Measurements from ENCODE around the gene CLCF1. TPM values are rescaled to one million over a fixed set of nuclear protein-coding genes. Genes with fewer than 3 reads are reported as not detected.

The CLCF1 gene
- total and polyA plus RNA-seq, 2 donors, result 0.19 to 2.0 TPM

DNA sequence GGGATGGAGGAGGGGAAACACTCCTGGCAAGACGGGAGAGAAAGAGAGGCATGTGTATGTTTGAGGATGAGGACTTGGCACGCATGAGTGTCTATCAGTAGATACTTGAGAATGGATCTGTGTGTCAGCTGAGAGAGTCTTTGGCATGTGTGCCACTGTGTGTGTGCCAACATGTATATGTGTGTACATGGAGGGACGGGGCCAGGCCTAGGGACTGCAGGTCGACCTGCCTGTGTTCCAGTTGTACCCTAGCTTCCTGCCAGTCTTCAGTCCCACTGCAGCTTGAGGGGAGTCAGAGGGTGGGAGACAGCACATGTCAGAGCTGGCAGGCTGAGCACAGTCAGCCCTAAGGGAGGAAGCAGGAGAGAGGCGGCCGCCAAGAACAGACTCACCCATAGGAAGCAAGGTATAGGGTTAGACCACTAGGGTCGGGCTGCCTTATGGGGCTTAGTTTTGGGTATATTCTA is 5.6 kb downstream of the CLCF1 start:
- Histone ChIP-seq H3K4me1 (ENCODE audit: control insufficient read depth in 2 of 2, insufficient read depth in 2 of 2, low read length in 2 of 2) (peaks cover 0 to 52% of the 10 kb centered on the region in 2 donors), H3K4me3 (ENCODE audit: low read length in 2 of 2) (no peak overlapping the region), H3K9me3 (ENCODE audit: control insufficient read depth in 2 of 2, insufficient read depth in 1 of 2, low read length in 1 of 2) (peaks cover 0 to 8% of the 10 kb centered on the region in 2 donors), H3K27ac (ENCODE audit: low read depth in 1 of 2, low read length in 1 of 2) (no peak overlapping the region), H3K27me3 (ENCODE audit: control insufficient read depth in 2 of 2, insufficient read depth in 1 of 2, low read length in 1 of 2) (peaks cover 16 to 64% of the 10 kb centered on the region in 2 donors), H3K36me3 (ENCODE audit: control insufficient read depth in 2 of 2, insufficient read depth in 2 of 2, low read length in 1 of 2) (no peaks in the 10 kb centered on the region)
- DNase-seq (ENCODE audit: low read depth in 6 of 9, low spot score in 9 of 9), result no peak
- WGBS, result 52% methylated on average over 7 of the region's 7 CpGs

DNA sequence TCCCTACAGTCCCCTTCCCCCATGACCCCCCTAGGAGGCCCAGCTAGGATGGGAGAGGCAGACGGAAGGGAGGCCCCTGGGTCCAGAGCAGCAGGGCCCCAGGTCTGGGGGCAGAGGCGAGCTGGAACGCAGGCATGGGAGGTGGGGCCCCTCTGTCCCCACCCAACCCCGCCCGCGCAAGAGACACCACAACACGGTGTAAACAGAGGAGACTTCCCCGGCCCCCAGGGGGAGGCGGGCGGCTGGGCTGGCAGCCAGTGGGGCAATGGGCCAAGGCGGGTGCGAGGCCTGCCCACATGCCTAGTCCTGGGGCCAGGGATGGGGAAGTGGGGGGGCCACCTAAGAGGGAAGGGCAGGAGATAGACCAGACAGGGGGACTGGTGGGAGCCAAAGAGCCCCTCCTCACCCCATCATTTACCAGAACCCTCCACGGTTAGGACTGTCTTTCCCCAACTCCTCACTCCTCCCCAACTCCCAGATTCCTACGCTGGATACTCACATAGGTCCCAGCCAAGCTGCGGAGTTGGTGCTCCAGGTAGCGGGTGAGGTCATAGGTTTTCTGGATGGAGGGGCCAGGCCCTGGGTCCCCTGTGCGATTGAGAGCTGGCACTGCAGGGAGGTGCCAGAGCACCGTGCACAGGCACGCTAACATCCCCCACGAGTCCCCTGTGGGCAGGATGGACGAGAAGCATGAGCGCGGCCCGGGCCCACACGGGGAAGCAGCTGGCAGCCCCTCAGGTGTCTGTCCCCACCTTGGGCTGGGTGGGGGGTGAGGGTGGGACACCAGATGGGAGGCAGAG is 6.2 kb downstream of the CLCF1 start:
- WGBS, result 62% methylated on average over 25 of the region's 25 CpGs
- Histone ChIP-seq H3K36me3 (ENCODE audit: control insufficient read depth in 2 of 2, insufficient read depth in 2 of 2, low read length in 1 of 2) (no peaks in the 10 kb centered on the region), H3K9me3 (ENCODE audit: control insufficient read depth in 2 of 2, insufficient read depth in 1 of 2, low read length in 1 of 2) (peaks cover 0 to 8% of the 10 kb centered on the region in 2 donors), H3K27ac (ENCODE audit: low read depth in 1 of 2, low read length in 1 of 2) (no peak overlapping the region), H3K4me1 (ENCODE audit: control insufficient read depth in 2 of 2, insufficient read depth in 2 of 2, low read length in 2 of 2) (peaks cover 0 to 48% of the 10 kb centered on the region in 2 donors), H3K4me3 (ENCODE audit: low read length in 2 of 2) (no peak overlapping the region), H3K27me3 (ENCODE audit: control insufficient read depth in 2 of 2, insufficient read depth in 1 of 2, low read length in 1 of 2) (peaks cover 10 to 57% of the 10 kb centered on the region in 2 donors)
- DNase-seq (ENCODE audit: low read depth in 6 of 9, low spot score in 9 of 9), result no peak

DNA sequence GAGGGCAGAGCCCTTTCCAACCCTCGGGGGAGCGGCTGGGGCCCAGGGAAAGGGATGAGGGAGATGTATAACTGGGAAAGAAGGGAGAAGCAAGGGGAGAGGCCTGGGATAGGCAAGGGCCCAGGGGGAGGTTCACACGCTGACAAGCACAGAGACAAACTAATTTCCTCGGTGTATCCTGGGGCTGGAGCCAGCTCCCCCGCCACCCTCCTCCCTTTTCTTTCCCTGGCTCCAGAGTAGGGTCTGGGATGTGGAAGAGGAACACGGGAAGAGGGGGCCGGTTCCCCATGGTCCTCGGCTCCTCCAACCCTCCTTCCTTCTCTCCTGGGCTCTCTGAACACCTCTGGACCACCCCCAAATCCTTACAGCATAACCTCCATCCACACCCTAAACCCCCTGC is 6.9 kb downstream of the CLCF1 start:
- WGBS, result 91% methylated on average over 8 of the region's 8 CpGs
- Histone ChIP-seq H3K4me1 (ENCODE audit: control insufficient read depth in 2 of 2, insufficient read depth in 2 of 2, low read length in 2 of 2) (peaks cover 0 to 42% of the 10 kb centered on the region in 2 donors), H3K27ac (ENCODE audit: low read depth in 1 of 2, low read length in 1 of 2) (no peak overlapping the region), H3K27me3 (ENCODE audit: control insufficient read depth in 2 of 2, insufficient read depth in 1 of 2, low read length in 1 of 2) (peaks cover 9 to 51% of the 10 kb centered on the region in 2 donors), H3K36me3 (ENCODE audit: control insufficient read depth in 2 of 2, insufficient read depth in 2 of 2, low read length in 1 of 2) (no peaks in the 10 kb centered on the region), H3K4me3 (ENCODE audit: low read length in 2 of 2) (no peak overlapping the region), H3K9me3 (ENCODE audit: control insufficient read depth in 2 of 2, insufficient read depth in 1 of 2, low read length in 1 of 2) (peaks cover 0 to 5% of the 10 kb centered on the region in 2 donors)
- DNase-seq (ENCODE audit: low read depth in 6 of 9, low spot score in 9 of 9), result no peak

DNA sequence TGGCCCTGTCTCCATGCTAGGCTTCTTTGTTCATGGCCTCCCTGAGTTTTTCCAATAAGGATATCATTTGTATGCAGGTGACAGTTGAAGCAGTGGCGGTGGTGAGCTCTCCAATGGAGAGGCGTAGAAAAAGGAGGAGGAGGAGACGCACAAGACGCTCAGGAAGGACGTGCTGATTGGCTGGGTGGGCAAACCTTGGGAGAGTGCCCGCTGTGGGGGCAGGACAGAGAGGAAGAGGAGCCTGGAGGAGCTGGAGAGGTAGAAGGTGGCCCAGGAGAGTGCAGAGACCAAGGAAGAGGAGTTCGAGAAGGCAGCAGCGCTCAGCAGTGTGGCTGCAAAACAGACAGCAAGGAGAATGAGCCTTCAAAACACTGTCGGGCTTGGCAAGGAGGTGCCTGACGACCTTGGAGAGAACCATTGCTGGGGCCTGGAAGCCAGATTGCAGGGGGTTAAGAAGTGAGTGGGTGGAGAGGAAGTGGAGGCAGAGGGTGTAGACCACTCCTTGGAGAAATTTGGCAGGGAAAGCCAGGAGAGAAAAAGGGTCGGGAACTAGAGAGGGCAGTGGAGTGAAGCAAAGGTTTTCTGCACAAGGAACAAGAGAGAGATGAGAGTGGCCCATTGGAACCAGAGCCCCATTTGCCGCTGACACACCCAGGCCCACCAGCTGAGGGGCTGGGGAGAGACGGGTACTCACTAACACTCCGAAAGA is 7.5 kb downstream of the CLCF1 start:
- Histone ChIP-seq H3K27ac (ENCODE audit: low read depth in 1 of 2, low read length in 1 of 2) (no peak overlapping the region), H3K4me1 (ENCODE audit: control insufficient read depth in 2 of 2, insufficient read depth in 2 of 2, low read length in 2 of 2) (peaks cover 0 to 35% of the 10 kb centered on the region in 2 donors), H3K4me3 (ENCODE audit: low read length in 2 of 2) (no peak overlapping the region), H3K9me3 (ENCODE audit: control insufficient read depth in 2 of 2, insufficient read depth in 1 of 2, low read length in 1 of 2) (no peaks in the 10 kb centered on the region), H3K36me3 (ENCODE audit: control insufficient read depth in 2 of 2, insufficient read depth in 2 of 2, low read length in 1 of 2) (no peaks in the 10 kb centered on the region), H3K27me3 (ENCODE audit: control insufficient read depth in 2 of 2, insufficient read depth in 1 of 2, low read length in 1 of 2) (peaks cover 5 to 45% of the 10 kb centered on the region in 2 donors)
- WGBS, result 95% methylated on average over 14 of the region's 14 CpGs
- DNase-seq (ENCODE audit: low read depth in 6 of 9, low spot score in 9 of 9), result no peak

DNA sequence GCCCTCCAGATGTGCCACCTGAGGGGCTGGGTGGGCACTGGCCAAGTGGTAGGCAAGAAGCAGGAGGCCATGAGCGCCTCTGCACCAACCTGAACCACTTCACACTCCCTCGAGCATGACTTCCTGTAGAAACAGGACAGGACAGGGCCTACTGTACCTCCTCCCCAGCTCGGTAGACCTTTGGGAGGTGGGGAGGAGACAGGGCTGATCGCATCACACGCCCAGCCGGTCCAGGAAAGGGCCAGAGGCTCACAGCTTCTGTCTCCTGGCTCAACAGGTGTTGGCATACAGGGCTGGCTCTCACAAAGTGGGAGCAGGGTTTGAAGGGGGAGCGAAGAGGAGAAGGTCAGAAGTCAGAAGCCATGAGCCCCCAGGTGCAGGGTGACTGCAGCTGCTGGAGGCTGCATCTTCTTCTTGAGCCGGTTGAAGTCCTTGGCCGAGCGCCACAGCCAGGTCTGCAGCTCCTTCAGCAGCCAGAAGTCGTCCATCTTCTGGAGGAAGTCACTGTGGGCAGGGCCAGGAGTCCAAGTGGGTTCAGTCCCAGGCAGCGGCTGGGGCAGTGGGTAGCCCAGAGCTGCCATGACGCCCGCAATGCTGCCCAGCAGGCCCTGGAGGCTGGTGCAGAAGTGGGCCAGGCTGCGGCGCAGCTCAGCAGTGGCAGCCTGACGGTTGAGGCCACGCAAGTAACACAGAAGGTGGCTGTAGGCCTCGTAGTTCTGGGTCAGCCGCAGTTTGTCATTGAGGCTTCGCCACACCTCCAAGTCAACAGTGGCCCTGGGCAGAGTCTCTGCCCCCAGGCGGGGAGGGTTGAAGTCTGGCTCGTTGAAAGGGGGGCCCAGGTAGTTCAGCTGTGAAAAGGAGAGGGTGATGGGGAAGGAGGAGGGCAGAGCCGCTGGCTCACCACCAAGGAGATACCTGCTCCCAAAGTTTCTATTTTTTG is 8.3 kb downstream of the CLCF1 start:
- H3K27me3 ChIP-seq (ENCODE audit: control insufficient read depth in 2 of 2, insufficient read depth in 1 of 2, low read length in 1 of 2), result peaks cover 4 to 36% of the 10 kb centered on the region in 2 donors
- no peaks in the 10 kb centered on the region for H3K9me3 ChIP-seq (ENCODE audit: control insufficient read depth in 2 of 2, insufficient read depth in 1 of 2, low read length in 1 of 2)
- no peak overlapping the region for H3K4me3 ChIP-seq (ENCODE audit: low read length in 2 of 2)
- no peaks in the 10 kb centered on the region for H3K36me3 ChIP-seq (ENCODE audit: control insufficient read depth in 2 of 2, insufficient read depth in 2 of 2, low read length in 1 of 2)
- no peak overlapping the region for H3K27ac ChIP-seq (ENCODE audit: low read depth in 1 of 2, low read length in 1 of 2)
- H3K4me1 ChIP-seq (ENCODE audit: control insufficient read depth in 2 of 2, insufficient read depth in 2 of 2, low read length in 2 of 2), result peaks cover 0 to 28% of the 10 kb centered on the region in 2 donors
- WGBS, result 88% methylated on average over 24 of the region's 24 CpGs
- no peak for DNase-seq (ENCODE audit: low read depth in 6 of 9, low spot score in 9 of 9)

DNA sequence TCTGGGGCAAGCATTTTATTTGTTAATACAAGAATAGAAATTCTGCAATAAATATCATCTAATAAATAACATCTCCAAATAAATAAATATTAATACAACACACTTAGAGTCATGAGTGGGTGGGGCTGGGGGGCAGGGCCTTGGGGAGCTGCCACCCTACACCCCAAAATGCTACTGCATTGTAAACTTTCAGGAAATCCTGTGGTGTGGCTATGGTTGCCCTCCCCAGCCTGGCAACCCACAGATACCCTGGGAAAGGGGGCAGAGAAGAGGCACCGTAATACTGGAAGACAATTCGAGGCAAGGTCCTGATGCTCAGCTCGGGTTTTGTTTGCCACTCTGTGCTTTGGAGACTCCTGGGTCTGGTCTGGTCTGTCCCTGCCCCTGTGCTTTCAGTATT is 9.2 kb downstream of the CLCF1 start:
- WGBS, result 18% methylated on average over 3 of the region's 3 CpGs

DNA sequence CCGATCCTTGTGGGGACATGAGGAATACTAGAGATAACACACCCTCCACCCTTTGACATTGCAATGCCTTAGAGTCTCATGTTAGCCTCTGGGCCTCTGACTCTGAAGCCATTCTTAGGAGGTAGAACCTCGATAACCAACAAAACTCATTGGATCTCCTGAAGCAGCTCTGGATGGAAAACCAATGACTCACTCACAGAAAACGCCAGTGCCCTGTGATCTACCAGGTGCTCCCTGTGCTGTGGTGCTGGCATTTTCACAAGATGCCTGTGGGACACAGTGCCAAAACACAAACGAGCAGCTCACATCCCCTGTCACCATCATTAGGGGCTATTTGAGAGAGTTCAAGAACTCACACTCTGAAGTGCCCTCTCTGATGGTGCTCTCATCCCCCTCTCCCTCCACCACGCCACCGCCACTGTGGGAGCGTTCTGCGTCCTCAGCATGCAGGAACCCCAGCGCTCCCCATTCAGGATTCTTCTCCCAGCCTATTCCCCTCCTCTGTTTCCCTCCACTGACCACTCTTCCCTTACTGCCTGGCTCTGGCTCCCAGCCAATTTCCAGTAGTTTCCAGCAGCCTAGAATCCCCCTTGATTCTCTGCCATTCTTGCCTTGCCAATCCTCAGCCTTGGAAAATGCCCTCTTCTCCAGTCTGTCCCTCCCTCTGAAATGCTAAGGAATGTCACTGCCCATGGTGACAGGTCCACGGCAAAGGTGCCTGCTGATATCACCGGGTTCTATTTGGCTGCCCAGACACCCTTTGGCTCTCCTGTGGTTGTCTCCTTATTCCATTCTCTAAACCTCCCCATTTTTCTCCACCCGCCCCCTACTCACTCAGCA is 15.3 kb downstream of the CLCF1 start:
- peaks cover 9 to 42% of the 10 kb centered on the region in 2 donors for H3K4me1 ChIP-seq (ENCODE audit: control insufficient read depth in 2 of 2, insufficient read depth in 2 of 2, low read length in 2 of 2)
- no peak for DNase-seq (ENCODE audit: low read depth in 6 of 9, low spot score in 9 of 9)
- no peaks in the 10 kb centered on the region for H3K36me3 ChIP-seq (ENCODE audit: control insufficient read depth in 2 of 2, insufficient read depth in 2 of 2, low read length in 1 of 2)
- no peaks in the 10 kb centered on the region for H3K9me3 ChIP-seq (ENCODE audit: control insufficient read depth in 2 of 2, insufficient read depth in 1 of 2, low read length in 1 of 2)
- WGBS, result 95% methylated on average over 12 of the region's 12 CpGs
- no peak overlapping the region for H3K4me3 ChIP-seq (ENCODE audit: low read length in 2 of 2)
- no peaks in the 10 kb centered on the region for H3K27me3 ChIP-seq (ENCODE audit: control insufficient read depth in 2 of 2, insufficient read depth in 1 of 2, low read length in 1 of 2)
- H3K27ac ChIP-seq (ENCODE audit: low read depth in 1 of 2, low read length in 1 of 2), result no peak overlapping the region

More for the DNA sequence above, 9.2 kb downstream of the CLCF1 start:
- Histone ChIP-seq H3K27me3 (ENCODE audit: control insufficient read depth in 2 of 2, insufficient read depth in 1 of 2, low read length in 1 of 2) (peaks cover 0 to 27% of the 10 kb centered on the region in 2 donors), H3K4me3 (ENCODE audit: low read length in 2 of 2) (no peak overlapping the region), H3K36me3 (ENCODE audit: control insufficient read depth in 2 of 2, insufficient read depth in 2 of 2, low read length in 1 of 2) (no peaks in the 10 kb centered on the region), H3K27ac (ENCODE audit: low read depth in 1 of 2, low read length in 1 of 2) (no peak overlapping the region), H3K9me3 (ENCODE audit: control insufficient read depth in 2 of 2, insufficient read depth in 1 of 2, low read length in 1 of 2) (no peaks in the 10 kb centered on the region), H3K4me1 (ENCODE audit: control insufficient read depth in 2 of 2, insufficient read depth in 2 of 2, low read length in 2 of 2) (peaks cover 0 to 20% of the 10 kb centered on the region in 2 donors)
- DNase-seq (ENCODE audit: low read depth in 6 of 9, low spot score in 9 of 9), result no peak

All from thymus (tissue), 11 donors.